Right ventricle myocardium superior (tissue), 1 donor: Measurements from ENCODE around the gene GNG8. TPM values are rescaled to one million over a fixed set of nuclear protein-coding genes. Genes with fewer than 3 reads are reported as not detected.

Source experiments
- ATAC-seq: fragments of 200-7000 bp; cut with Tn5 transposase; one replicate; pipeline ENCODE4 v1.9.1; 2020; ENCODE audit warnings: mild to moderate bottlenecking; ENCODE audit not compliant: poor library complexity
- DNase-seq: peaks from one replicate; pipeline ENCODE4 v3.0.0-alpha.2; 2020
- intact Hi-C: fragments of 100-400 bp; cut with DNase I; formaldehyde crosslinking; loops from one replicate; pipeline ENCODE4 v1.11.2; 2022
- total RNA-seq: library from RNA; stranded (reverse); fragmentation: NEBNext Ultra II Directional; extraction: Animal tissue kit (Norgen Biotek cat#: 25700); gene quantifications from one replicate; pipeline ENCODE4 v1.2.1, GENCODE V29; 2021
- donor health status: DM: no; HTN: yes; CAD: no; lungs with severe emphysema.

GNG8 gene
- total RNA-seq, 1 donor from 2014 or later: not detected

DNA sequence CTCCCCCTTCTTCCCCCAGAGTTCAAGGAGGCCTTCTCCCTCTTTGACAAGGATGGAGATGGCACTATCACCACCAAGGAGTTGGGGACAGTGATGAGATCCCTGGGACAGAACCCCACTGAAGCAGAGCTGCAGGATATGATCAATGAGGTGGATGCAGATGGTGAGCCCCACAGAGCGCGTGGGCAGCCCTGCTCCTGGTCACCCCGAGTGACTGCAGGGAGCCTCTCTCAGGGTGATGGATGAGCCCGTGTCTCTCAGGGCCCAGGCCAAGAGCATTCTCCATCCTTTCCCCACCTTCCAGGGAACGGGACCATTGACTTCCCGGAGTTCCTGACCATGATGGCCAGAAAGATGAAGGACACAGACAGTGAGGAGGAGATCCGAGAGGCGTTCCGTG is 27.8 kb downstream of the GNG8 start:
- no peak for ATAC-seq
- intact Hi-C loops: loop anchor here (10.0 kb wide), 1 partner anchor 127 kb away; no protein-coding TSS in a partner anchor
- peak; percentile 21 for DNase-seq

DNA sequence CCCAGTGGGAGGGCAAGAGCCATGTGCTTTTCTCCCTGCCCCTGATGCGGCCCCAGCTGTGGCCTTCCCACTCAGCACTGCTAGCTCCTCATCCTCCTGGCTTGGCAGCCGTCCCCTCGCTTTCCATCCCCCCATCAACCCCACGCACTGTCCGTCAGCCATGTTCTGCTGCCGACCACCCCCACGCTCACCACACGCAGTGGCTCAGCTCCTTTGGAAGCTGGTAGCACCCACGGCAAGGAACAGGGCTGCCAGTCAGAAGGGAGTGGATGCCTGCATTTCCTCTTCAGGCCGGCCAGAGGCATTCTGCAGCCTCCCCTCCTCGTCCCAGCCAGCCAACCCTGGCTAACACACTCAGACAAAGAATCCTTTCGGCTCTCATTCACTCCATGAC is 28.6 kb downstream of the GNG8 start:
- no peak for ATAC-seq
- peak; percentile 27 for DNase-seq
- intact Hi-C loops: loop anchor here (10.0 kb wide), 1 partner anchor 127 kb away; no protein-coding TSS in a partner anchor

GRCh38 chr19:46606681-46607447 is 29.1 kb downstream of the GNG8 start:
- intact Hi-C loops: loop anchor here (10.0 kb wide), 1 partner anchor 128 kb away; no protein-coding TSS in a partner anchor

DNA sequence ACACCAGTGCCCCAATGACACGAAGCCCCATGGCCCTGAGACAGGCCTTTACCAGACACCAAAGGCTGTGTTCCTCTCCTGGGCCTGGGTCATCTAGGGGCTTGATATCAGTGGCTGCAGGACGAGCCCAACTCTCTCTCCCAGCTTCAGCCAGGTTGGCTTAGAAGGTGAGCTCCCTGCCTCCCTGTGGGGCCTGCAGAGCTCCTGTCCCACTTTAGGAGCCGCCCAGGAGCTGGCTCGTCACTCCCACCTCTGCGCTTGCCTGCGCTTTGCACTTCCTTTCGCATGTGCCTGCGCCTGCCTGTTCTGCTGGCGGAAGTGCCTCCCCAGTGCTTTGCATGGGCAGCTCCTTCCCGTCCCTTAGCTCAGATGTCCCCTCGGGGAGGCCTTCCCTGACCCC is 30.0 kb downstream of the GNG8 start:
- ATAC-seq (no peak), DNase-seq (peak; percentile 23)
- intact Hi-C loops: loop anchor here (10.0 kb wide), 1 partner anchor 129 kb away; no protein-coding TSS in a partner anchor

More at GRCh38 chr19:46606681-46607447, 29.1 kb downstream of the GNG8 start:
- peak; percentile 19 for DNase-seq
- ATAC-seq: no peak

DNA sequence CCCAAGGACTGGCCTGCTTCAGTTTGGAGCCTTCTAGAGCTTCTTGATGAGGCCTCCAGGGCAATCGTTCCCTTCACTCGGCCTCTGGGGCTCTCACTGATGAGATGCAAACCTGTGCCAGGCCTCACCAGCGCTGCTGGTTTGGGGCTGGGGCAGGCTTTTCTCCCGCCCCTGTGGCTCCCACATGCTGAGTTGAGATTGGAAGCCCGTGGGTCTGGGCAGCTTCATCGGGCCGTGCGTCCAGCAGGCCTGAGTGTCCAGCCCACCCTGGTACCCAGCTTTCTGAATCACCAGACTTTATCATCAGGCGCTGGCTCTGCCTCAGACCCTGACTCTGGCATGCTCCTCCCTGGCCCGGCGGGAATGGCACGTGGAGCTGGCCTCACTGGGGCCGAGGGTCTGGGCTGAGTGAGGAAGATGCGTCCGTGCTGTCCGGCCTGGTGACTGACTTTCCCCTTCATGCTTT is 30.6 kb downstream of the GNG8 start:
- DNase-seq (peak; percentile 38), ATAC-seq (no peak)
- intact Hi-C loops: loop anchor here (10.0 kb wide), 1 partner anchor 129 kb away; no protein-coding TSS in a partner anchor

DNA sequence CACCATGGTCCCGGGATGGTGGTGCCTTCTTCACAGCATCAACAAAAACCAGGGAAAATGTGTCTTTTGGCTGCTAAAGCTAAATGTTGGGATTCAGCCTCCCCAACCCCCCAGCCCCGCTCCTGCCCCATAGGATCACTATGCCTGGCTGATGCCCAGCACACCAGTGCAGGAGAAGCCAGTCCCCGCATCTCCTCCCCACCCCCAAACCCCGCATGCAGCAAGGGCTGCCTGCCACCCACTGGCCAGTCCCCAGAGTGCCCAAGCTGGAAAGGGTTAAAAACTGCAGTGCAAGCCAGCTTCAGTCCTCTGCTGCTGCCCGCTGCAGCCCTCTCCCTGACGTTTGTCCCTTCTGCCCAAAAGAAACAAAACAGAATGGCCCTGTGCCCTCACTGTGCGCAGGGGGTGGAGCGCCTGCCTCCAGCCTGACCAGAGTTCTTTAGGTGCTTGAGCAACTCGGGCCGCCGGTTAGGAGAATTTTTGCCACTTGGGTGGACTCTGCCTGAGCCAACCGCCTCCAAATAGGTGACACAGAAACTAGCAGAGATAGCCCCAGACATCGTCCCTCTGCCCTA is 31.1 kb downstream of the GNG8 start:
- intact Hi-C loops: loop anchor here (10.0 kb wide), 1 partner anchor 130 kb away; no protein-coding TSS in a partner anchor
- ATAC-seq: no peak
- peak; percentile 47 for DNase-seq

- intact Hi-C loops: loop anchor here (10.0 kb wide), 1 partner anchor 131 kb away; no protein-coding TSS in a partner anchor
- DNase-seq (peak; percentile 34), ATAC-seq (no peak)
Observed at GRCh38 chr19:46603752-46604231, 32.2 kb downstream of the GNG8 start.

DNA sequence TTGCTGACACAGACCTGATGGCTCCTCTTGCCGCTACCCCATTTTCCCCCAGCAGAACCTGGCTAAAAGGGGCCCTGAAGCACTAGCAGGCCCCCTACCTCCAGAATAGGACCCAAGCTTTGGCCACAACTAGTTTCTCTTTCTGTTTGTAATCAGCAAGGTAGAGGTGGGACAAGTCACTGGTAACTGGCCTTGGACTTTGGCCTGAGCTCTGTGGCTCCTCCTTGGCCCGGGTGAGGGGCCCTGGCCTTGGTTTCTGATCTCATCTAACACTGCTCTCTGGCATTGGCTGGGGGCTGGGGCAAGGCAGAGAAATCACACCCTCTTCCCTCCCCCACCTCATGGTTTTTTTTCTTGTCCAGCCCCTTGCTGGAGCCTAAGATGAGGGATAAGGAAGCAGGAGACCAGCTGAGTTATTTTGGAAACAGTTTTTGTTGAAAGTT is 32.8 kb downstream of the GNG8 start:
- DNase-seq (peak; percentile 40), ATAC-seq (no peak)
- intact Hi-C loops: loop anchor here (10.0 kb wide), 1 partner anchor 132 kb away; no protein-coding TSS in a partner anchor

GRCh38 chr19:46602392-46603194 is 33.4 kb downstream of the GNG8 start:
- ATAC-seq (no peak), DNase-seq (peak; percentile 47)
- intact Hi-C loops: loop anchor here (10.0 kb wide), 1 partner anchor 132 kb away; no protein-coding TSS in a partner anchor

DNA sequence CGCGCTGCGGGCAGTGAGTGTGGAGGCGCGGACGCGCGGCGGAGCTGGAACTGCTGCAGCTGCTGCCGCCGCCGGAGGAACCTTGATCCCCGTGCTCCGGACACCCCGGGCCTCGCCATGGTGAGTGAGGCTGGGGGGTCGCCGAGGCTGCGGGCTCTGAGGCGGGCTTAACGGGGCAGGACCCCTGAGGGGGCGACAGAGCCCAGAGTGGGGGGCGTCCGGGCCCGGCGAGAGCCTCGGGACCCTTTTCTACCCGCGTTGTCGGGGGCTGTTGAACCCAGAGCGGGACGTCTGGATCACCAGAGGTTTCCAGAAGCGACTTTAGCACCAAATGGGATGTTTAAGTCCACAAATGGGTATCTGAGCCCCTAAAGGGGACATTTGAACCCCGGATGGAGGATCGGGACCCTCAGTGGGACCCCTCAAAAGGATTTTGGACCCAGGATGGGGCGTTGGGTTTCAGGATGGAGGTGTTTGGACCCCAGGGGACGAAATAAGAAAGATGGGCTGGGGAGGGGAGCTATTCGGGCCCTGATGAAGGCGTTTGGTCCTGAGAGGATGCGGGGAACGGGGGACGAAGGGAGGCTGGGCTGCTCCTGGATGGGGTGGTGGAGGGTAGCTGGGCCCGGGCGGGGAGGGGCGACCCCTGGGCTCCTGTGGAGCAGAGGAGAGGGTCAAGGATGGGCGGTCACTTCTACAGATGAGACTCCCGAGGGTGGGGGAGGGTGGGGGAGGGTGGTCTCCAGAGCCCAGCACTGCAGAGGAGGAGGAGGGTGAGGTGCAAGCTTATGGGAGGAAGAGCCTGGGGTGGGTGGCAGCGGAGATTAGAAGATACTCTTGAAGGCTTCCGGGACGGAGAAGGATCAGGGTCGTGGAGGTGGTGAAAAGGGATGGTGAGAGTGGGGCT is 34.4 kb downstream of the GNG8 start, which contains the start of gene CALM3:
TSS of gene CALM3 (plus strand) at position 13 of the 907 bp plus-strand sequence. CDS start at position 118, 105 bp downstream.
- DNase-seq: no peak
- ATAC-seq: peak; percentile 3
- intact Hi-C loops: loop anchor here (10.0 kb wide), 1 partner anchor 133 kb away; no protein-coding TSS in a partner anchor

- intact Hi-C loops: loop anchor here (10.0 kb wide), 1 partner anchor 134 kb away; no protein-coding TSS in a partner anchor
- ATAC-seq (peak; percentile 90), DNase-seq (peak; percentile 99)
Observed at GRCh38 chr19:46600384-46601317, 35.4 kb downstream of the GNG8 start.

DNA sequence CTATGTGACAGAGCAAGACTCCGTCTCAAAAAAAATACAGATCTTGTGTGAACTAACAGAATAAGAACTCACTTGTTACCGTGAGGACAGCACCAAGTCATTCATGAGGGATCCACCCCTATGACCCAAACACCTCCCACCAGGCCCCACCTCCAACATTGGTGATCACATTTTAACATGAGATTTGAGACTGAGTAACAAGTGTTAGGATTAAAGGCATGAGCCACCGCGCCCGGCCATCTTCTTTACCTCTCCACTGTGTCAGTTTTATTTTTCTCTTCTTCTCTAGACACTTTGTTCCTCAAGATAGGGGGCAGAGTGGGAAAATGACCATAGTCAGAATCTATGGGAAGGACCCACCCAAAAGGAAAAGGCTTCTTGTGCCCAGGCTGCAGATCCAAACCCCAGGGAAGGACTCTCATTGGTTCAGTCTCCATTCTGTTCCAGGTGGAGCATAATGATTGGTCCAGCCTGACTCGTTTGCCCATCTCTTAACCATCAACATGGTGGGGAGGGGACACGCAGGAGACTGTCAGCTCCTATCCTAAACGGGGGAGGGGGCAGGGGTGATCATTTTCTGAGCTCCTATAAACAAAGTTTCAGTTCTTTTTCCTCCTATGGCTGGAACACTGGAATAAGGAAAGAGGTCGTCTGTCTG is 36.2 kb downstream of the GNG8 start:
- intact Hi-C loops: loop anchor here (10.0 kb wide), 1 partner anchor 135 kb away; no protein-coding TSS in a partner anchor
- ATAC-seq (no peak), DNase-seq (peak; percentile 43)

GRCh38 chr19:46598372-46598917 is 37.6 kb downstream of the GNG8 start:
- intact Hi-C loops: no loop called here
- DNase-seq (no peak), ATAC-seq (no peak)

DNA sequence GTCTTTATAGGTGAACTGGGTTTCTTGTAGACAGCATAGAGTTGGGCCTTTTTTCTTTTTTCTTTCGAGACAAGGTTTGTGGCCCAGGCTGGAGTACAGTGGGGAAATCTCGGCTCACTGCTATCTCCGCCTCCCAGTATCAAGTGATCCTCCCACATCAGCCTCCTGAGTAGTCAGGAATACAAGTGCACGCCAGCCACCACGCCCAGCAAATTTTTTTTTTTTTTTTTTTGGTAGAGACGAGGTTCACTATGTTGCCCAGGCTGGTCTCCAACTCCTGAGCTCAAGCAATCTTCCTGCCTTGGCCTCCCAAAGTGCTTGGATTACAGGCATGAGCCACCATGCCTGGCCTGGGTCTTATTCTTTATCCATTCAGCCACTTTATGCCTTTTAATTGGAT is 40.0 kb downstream of the GNG8 start:
- ATAC-seq: no peak
- DNase-seq: no peak
- intact Hi-C loops: no loop called here

- DNase-seq (no peak), ATAC-seq (no peak)
- intact Hi-C loops: no loop called here
Observed at GRCh38 chr19:46591870-46592269, 44.1 kb downstream of the GNG8 start.
